PC-3 (cell line): ENCODE measurements around the gene EFL1. TPM values are rescaled to one million over a fixed set of nuclear protein-coding genes. Genes with fewer than 3 reads are reported as not detected.

Experiments used
- ATAC-seq: fragments of 200-7000 bp; cut with Tn5 transposase; 2 replicates; pipeline ENCODE4 v1.9.1; 2020; ENCODE audit warnings: mild to moderate bottlenecking, moderate library complexity
- BruUV-seq: library from RNA; stranded (reverse); fragments of 400-500 nt; replicated peaks from 2 replicates; lab custom pipeline; 2021; lab: Mats Ljungman, UMichigan
- CTCF ChIA-PET: fragments of 300-600 bp; sonication (Branson Sonifier 250); formaldehyde crosslinking; loops from one replicate; lab custom pipeline; 2022; ENCODE audit warnings: antibody characterized with exemption; lab: Charles Lee
- POLR2A ChIA-PET: fragments of 300-600 bp; sonication (Branson Sonifier 250); formaldehyde crosslinking; loops from one replicate; lab custom pipeline; 2022; ENCODE audit warnings: antibody characterized with exemption; ENCODE audit not compliant: unreplicated experiment; lab: Charles Lee
- DNase-seq: peaks from one replicate; pipeline ENCODE4 v3.0.0-alpha.2; 2015
- H2AFZ ChIP-seq: fragments of 300-600 bp; sonication (generic); 2 replicates; pipeline ENCODE4 v1.6.0; 2016; ENCODE audit warnings: antibody characterized with exemption, low read length
- H3F3A ChIP-seq: fragments of 300-600 bp; sonication (generic); one replicate; pipeline ENCODE4 v1.6.0; 2017; ENCODE audit warnings: antibody characterized with exemption, low read length, control low read depth, mild to moderate bottlenecking; ENCODE audit not compliant: unreplicated experiment
- H3K27ac ChIP-seq: fragments of 300-600 bp; sonication (generic); 2 replicates; pipeline ENCODE4 v1.5.1; 2016; ENCODE audit warnings: mild to moderate bottlenecking, low read length
- H3K27me3 ChIP-seq: fragments of 300-600 bp; sonication (generic); 2 replicates; pipeline ENCODE4 v1.6.1; 2016; ENCODE audit warnings: low read length, mixed read lengths
- H3K36me3 ChIP-seq: fragments of 300-600 bp; sonication (generic); 2 replicates; pipeline ENCODE4 v1.6.1; 2016; ENCODE audit warnings: low read depth, mixed run types, low read length, mixed read lengths
- H3K4me1 ChIP-seq: fragments of 300-600 bp; sonication (generic); 2 replicates; pipeline ENCODE4 v1.5.1; 2016; ENCODE audit warnings: low read length; ENCODE audit not compliant: insufficient read depth
- H3K4me2 ChIP-seq: fragments of 300-600 bp; sonication (generic); 2 replicates; pipeline ENCODE4 v1.6.0; 2016; ENCODE audit warnings: low read length
- H3K4me3 ChIP-seq: fragments of 300-600 bp; sonication (generic); 2 replicates; pipeline ENCODE4 v1.5.1; 2016; ENCODE audit warnings: mild to moderate bottlenecking, low read length, mixed read lengths
- H3K79me2 ChIP-seq: fragments of 300-600 bp; sonication (generic); 2 replicates; pipeline ENCODE4 v1.6.1; 2017; ENCODE audit warnings: low read length, mixed read lengths
- H3K9ac ChIP-seq: fragments of 300-600 bp; sonication (generic); 2 replicates; pipeline ENCODE4 v1.6.0; 2016; ENCODE audit warnings: mild to moderate bottlenecking, low read length
- H3K9me2 ChIP-seq: fragments of 300-600 bp; sonication (generic); replicated peaks from 2 replicates; pipeline ENCODE4 v1.6.1; 2016; ENCODE audit warnings: mixed run types, low read length, mixed read lengths
- H3K9me3 ChIP-seq: fragments of 300-600 bp; sonication (generic); 2 replicates; pipeline ENCODE4 v1.6.1; 2016; ENCODE audit warnings: low read length, mixed read lengths
- H4K20me1 ChIP-seq: fragments of 300-600 bp; sonication (generic); 2 replicates; pipeline ENCODE4 v1.6.1; 2016; ENCODE audit warnings: low read length, mixed read lengths
- CTCF ChIP-seq: fragments of 300-600 bp; sonication (generic); conservative IDR thresholded peaks from 2 replicates; pipeline ENCODE4 v1.5.1; 2017; ENCODE audit warnings: antibody characterized with exemption, low read depth, mild to moderate bottlenecking, low read length
- EZH2 ChIP-seq: fragments of 300-600 bp; sonication (generic); IDR thresholded peaks from one replicate; pipeline ENCODE4 v1.6.1; 2017; ENCODE audit warnings: antibody characterized with exemption, mild to moderate bottlenecking, low read length; ENCODE audit not compliant: unreplicated experiment
- EZH2phosphoT487 ChIP-seq: fragments of 300-600 bp; sonication (generic); IDR thresholded peaks from 2 replicates; pipeline ENCODE4 v1.6.1; 2018; ENCODE audit warnings: mild to moderate bottlenecking, antibody characterized with exemption, low read length, borderline replicate concordance
- intact Hi-C: fragments of 100-400 bp; cut with micrococcal nuclease; formaldehyde crosslinking; loops from 2 replicates; pipeline ENCODE4 v1.9.0; 2023
- total RNA-seq: library from RNA; depleted of rRNA; stranded (reverse); fragments of >200 nt; gene quantifications from 2 replicates; pipeline ENCODE4 v1.2.3, GENCODE V29; 2014

Gene EFL1
- total RNA-seq, 1 experiment from 2014 or later = 14.7 TPM

DNA sequence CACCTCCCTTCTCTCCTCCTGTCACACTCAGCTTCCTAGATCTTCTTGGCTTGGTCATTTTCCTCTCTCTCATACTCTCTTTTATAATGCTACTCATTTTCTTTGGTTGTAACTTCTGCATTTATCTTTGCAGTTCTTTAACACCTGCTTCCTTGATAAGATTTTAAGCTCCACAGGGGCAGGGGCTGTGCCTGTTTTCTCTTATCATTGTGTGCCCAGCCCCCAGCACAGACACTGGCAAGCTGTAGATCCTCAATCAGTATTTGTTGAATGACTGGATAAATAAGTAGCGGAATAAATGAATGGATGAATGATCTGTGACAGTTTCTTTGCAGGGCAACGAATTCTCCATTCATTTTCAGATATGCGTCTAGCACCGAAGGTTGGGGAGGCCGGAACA is 152.4 kb downstream of the EFL1 start:
- DNase-seq (no peak), ATAC-seq (no peak)
- no peaks in the 10 kb centered on the region for H3K9me2 ChIP-seq
- H3K4me3 ChIP-seq = no peak overlapping the region
- H3K27me3 ChIP-seq = no peaks in the 10 kb centered on the region
- ChIA-PET CTCF (no interaction called here), POLR2A (no interaction called here)
- no peak overlapping the region for H2AFZ ChIP-seq
- no TSS peak for BruUV-seq
- no peaks in the 10 kb centered on the region for H3K36me3 ChIP-seq
- H3K9ac ChIP-seq = no peak overlapping the region
- no peak for TF ChIP-seq EZH2
- H3K4me2 ChIP-seq = no peak overlapping the region
- no peaks in the 10 kb centered on the region for H3K9me3 ChIP-seq
- peaks cover 6% of the 10 kb centered on the region; the same call in 1 of the 2 replicates for H3K4me1 ChIP-seq
- no peak overlapping the region for H3K27ac ChIP-seq
- H3K79me2 ChIP-seq = no peaks in the 10 kb centered on the region
- intact Hi-C loops = no loop called here
- no peaks in the 10 kb centered on the region for H3F3A ChIP-seq
- no peaks in the 10 kb centered on the region for H4K20me1 ChIP-seq

GRCh38 chr15:82108489-82109078 is 153.9 kb downstream of the EFL1 start:
- CTCF ChIA-PET = interaction anchor here (0.6 to 1.0 kb wide), 9 partner anchors 15 to 159 kb away, joined by 3 to 26 read pairs (median 3); partner anchors contain the start of gene SAXO2
- intact Hi-C loops = loop anchor here (1.0 to 5.0 kb wide), 3 partner anchors 32 to 696 kb away; no protein-coding TSS in a partner anchor
- peak; percentile 93 for ATAC-seq

DNA sequence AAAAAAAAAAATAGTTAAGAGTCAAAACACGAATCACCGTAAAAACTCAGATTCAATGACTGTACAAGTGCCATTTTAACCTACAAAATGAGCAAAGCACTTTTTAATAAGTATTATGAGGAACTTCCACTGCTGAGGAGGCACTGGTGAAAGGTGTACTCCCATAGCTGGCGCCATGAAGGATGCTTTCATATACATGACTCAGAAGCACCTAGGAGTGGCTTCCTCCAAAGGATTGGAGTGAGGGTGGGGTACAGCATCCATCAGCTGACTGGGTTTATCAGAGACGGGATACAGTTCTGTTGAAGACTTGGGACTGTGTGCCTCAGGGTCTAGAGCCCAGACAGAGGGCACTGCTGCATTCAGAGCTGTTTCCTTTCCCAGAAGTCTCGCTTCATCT is 155.9 kb downstream of the EFL1 start:
- ChIA-PET CTCF (no interaction called here), POLR2A (no interaction called here)
- H3K27ac ChIP-seq = no peak overlapping the region
- no peaks in the 10 kb centered on the region for H3K9me2 ChIP-seq
- no peaks in the 10 kb centered on the region for H3K27me3 ChIP-seq
- H3K4me1 ChIP-seq = peaks cover 6% of the 10 kb centered on the region; the same call in 1 of the 2 replicates
- H2AFZ ChIP-seq = no peak overlapping the region
- BruUV-seq = no TSS peak
- peak; percentile 21; the same call in 1 of the 2 replicates for ATAC-seq
- peak; percentile 8 for DNase-seq
- H3K4me2 ChIP-seq = no peak overlapping the region
- H3K9ac ChIP-seq = no peak overlapping the region
- TF ChIP-seq EZH2 (no peak), EZH2phosphoT487 (no peak), CTCF (no peak)
- H4K20me1 ChIP-seq = no peaks in the 10 kb centered on the region
- intact Hi-C loops = loop anchor here (5.0 kb wide), 1 partner anchor 694 kb away; no protein-coding TSS in a partner anchor
- no peak overlapping the region for H3K4me3 ChIP-seq
- no peaks in the 10 kb centered on the region for H3K79me2 ChIP-seq
- no peaks in the 10 kb centered on the region for H3K36me3 ChIP-seq
- no peaks in the 10 kb centered on the region for H3K9me3 ChIP-seq
- no peaks in the 10 kb centered on the region for H3F3A ChIP-seq

More at GRCh38 chr15:82108489-82109078, 153.9 kb downstream of the EFL1 start:
- Histone ChIP-seq H3K27ac (no peak overlapping the region), H3K9ac (no peak overlapping the region), H3K4me2 (peak overlapping the region; percentile 2; the same call in 1 of the 2 replicates), H3K4me3 (no peak overlapping the region), H4K20me1 (no peaks in the 10 kb centered on the region), H3K36me3 (no peaks in the 10 kb centered on the region), H3K79me2 (no peaks in the 10 kb centered on the region), H2AFZ (peak overlapping the region; percentile 67), H3K9me2 (no peaks in the 10 kb centered on the region), H3K9me3 (no peaks in the 10 kb centered on the region), H3F3A (no peaks in the 10 kb centered on the region), H3K4me1 (peaks cover 6% of the 10 kb centered on the region; the same call in 1 of the 2 replicates), H3K27me3 (no peaks in the 10 kb centered on the region)
- POLR2A ChIA-PET = interaction anchor here (0.7 kb wide), 1 partner anchor 22 kb away, joined by 4 read pairs; no protein-coding TSS in a partner anchor
- TF ChIP-seq CTCF (peak; percentile 95), EZH2phosphoT487 (no peak)
- BruUV-seq = no TSS peak
- peak; percentile 79 for DNase-seq
